ENCODE results near the gene DEFB126.
"Not testable (repeated sequence)": the region's sequence is repeated elsewhere in the genome, so short reads cannot be mapped to it uniquely, and the experiment has no call there.

DEFB126 gene

GRCh38 chr20:142290-142689 lies at the start of gene DEFB126:
Gene DEFB126 (plus strand): TSS chr20:142590. CDS start chr20:142629, 39 bp downstream.
- no peak for DNase-seq (ENCODE audit: low spot score)

- DNase-seq (ENCODE audit: low spot score), result no peak
Measured at GRCh38 chr20:93641-94040, 48.7 kb upstream of the DEFB126 start.

GRCh38 chr20:95215-95614 lies 47.2 kb upstream of the DEFB126 start:
- DNase-seq (ENCODE audit: low spot score), result no peak

GRCh38 chr20:97691-98090 lies 44.7 kb upstream of the DEFB126 start:
- DNase-seq (ENCODE audit: low spot score), result not testable (repeated sequence)

GRCh38 chr20:101975-102374 lies 40.4 kb upstream of the DEFB126 start:
- DNase-seq (ENCODE audit: low spot score), result no peak

- DNase-seq (ENCODE audit: low spot score), result no peak
Measured at GRCh38 chr20:103456-103855, 38.9 kb upstream of the DEFB126 start.

- no peak for DNase-seq (ENCODE audit: low spot score)
Measured at GRCh38 chr20:112396-112795, 30.0 kb upstream of the DEFB126 start.

GRCh38 chr20:117518-117917 lies 24.9 kb upstream of the DEFB126 start:
- no peak for DNase-seq (ENCODE audit: low spot score)

- not testable (repeated sequence) for DNase-seq (ENCODE audit: low spot score)
Measured at GRCh38 chr20:129786-130323, 12.5 kb upstream of the DEFB126 start.

GRCh38 chr20:137668-138490 lies 4.5 kb upstream of the DEFB126 start:
- DNase-seq (ENCODE audit: low spot score), result no peak

GRCh38 chr20:145877-146276 lies 3.5 kb downstream of the DEFB126 start:
- no peak for DNase-seq (ENCODE audit: low spot score)

GRCh38 chr20:152131-152530 lies 9.7 kb downstream of the DEFB126 start:
- DNase-seq (ENCODE audit: low spot score), result no peak

- DNase-seq (ENCODE audit: low spot score), result no peak
Measured at GRCh38 chr20:157154-157553, 14.8 kb downstream of the DEFB126 start, which contains the start of gene DEFB127. Gene DEFB127 (plus strand): TSS chr20:157454. CDS start chr20:157545, 91 bp downstream.

- no peak for DNase-seq (ENCODE audit: low spot score)
Measured at GRCh38 chr20:164618-165017, 22.2 kb downstream of the DEFB126 start.

GRCh38 chr20:168876-169275 lies 26.5 kb downstream of the DEFB126 start:
- no peak for DNase-seq (ENCODE audit: low spot score)

GRCh38 chr20:184288-184687 lies 41.9 kb downstream of the DEFB126 start:
- DNase-seq (ENCODE audit: low spot score), result no peak

GRCh38 chr20:187733-188132 lies 45.3 kb downstream of the DEFB126 start:
- DNase-seq (ENCODE audit: low spot score), result no peak

- DNase-seq (ENCODE audit: low spot score), result no peak
Measured at GRCh38 chr20:189611-190010, 47.2 kb downstream of the DEFB126 start, which contains the start of gene DEFB128. Gene DEFB128 (minus strand): TSS chr20:189711. CDS start chr20:189623, 88 bp downstream.
